HCT116 (cell line): ENCODE measurements around the gene SLC18A2.

ENCODE experiments used
- CEBPB ChIP-seq: IDR thresholded peaks from 2 replicates; pipeline ENCODE4 v1.6.1; 2012; ENCODE audit warnings: low read depth
- CTCF ChIP-seq, 3 experiments: fragments of 200-600 bp in 1 of 3; sonication (generic) in 1 of 3; IDR thresholded peaks in 2 of 3; conservative IDR thresholded peaks in 1 of 3; 2 replicates each; pipeline ENCODE4 v1.5.1; 2012 to 2017; ENCODE audit warnings: low read depth in 2 of 3, low read length in 2 of 3, antibody characterized with exemption in 1 of 3, borderline replicate concordance in 1 of 3, control low read depth in 1 of 3, mild to moderate bottlenecking in 1 of 3, mixed read lengths in 1 of 3, mixed run types in 1 of 3, moderate library complexity in 1 of 3; ENCODE audit not compliant: insufficient read depth in 1 of 3
- EGR1 ChIP-seq: IDR thresholded peaks from 2 replicates; pipeline ENCODE4 v1.6.1; 2012; ENCODE audit warnings: low read depth
- EZH2phosphoT487 ChIP-seq: fragments of 200-600 bp; IDR thresholded peaks from 2 replicates; pipeline ENCODE4 v1.6.1; 2018; ENCODE audit warnings: antibody characterized with exemption, borderline replicate concordance
- MAX ChIP-seq: IDR thresholded peaks from 2 replicates; pipeline ENCODE4 v1.6.1; 2012
- POLR2A ChIP-seq: IDR thresholded peaks from 2 replicates; pipeline ENCODE4 v1.7.0; 2011; ENCODE audit warnings: borderline replicate concordance; ENCODE audit not compliant: insufficient read depth, insufficient read length; ENCODE audit errors: extremely low read depth
- POLR2AphosphoS5 ChIP-seq: IDR thresholded peaks from 2 replicates; pipeline ENCODE4 v1.6.1; 2011; ENCODE audit warnings: mild to moderate bottlenecking, low read depth, low read length, moderate library complexity
- SIN3A ChIP-seq: IDR thresholded peaks from 2 replicates; pipeline ENCODE4 v1.6.1; 2012; ENCODE audit warnings: low read depth
- SP1 ChIP-seq: IDR thresholded peaks from 2 replicates; pipeline ENCODE4 v1.6.1; 2012; ENCODE audit warnings: low read depth
- SRF ChIP-seq: IDR thresholded peaks from 2 replicates; pipeline ENCODE4 v1.6.1; 2012; ENCODE audit warnings: low read depth
- TCF7L2 ChIP-seq: IDR thresholded peaks from 2 replicates; pipeline ENCODE4 v1.7.0; 2011; ENCODE audit warnings: borderline replicate concordance, inconsistent platforms; ENCODE audit not compliant: insufficient read depth, insufficient read length; ENCODE audit errors: extremely low read depth
- TF ChIP-seq, protein P1 (sequence below): IDR thresholded peaks from 2 replicates; pipeline ENCODE4 v1.6.1; 2012
- TF ChIP-seq, protein P2 (sequence below): IDR thresholded peaks from 2 replicates; pipeline ENCODE4 v1.6.1; 2011; ENCODE audit warnings: mild to moderate bottlenecking, low read length, moderate library complexity; ENCODE audit not compliant: insufficient replicate concordance; ENCODE audit errors: extremely low read depth

GRCh38 chr10:117241541-117242462 is 888 bp downstream of the SLC18A2 start:
- TF ChIP-seq POLR2AphosphoS5 (no peak), CTCF (IDR thresholded peaks at IDR 0.05 in 2 of 3, conservative IDR thresholded peaks at IDR 0.05 in 1 of 3; ENCODE audit: borderline replicate concordance in 1 of 3, insufficient read depth in 1 of 3, low read depth in 2 of 3, low read length in 2 of 3) (no peak), EZH2phosphoT487 (no peak), POLR2A (no peak), TCF7L2 (no peak), SP1 (no peak), CEBPB (no peak), SIN3A (no peak), EGR1 (no peak), MAX (no peak), SRF (no peak)
- TF ChIP-seq, protein P1, sequence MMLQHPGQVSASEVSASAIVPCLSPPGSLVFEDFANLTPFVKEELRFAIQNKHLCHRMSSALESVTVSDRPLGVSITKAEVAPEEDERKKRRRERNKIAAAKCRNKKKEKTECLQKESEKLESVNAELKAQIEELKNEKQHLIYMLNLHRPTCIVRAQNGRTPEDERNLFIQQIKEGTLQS = no peak
- TF ChIP-seq, protein P2, sequence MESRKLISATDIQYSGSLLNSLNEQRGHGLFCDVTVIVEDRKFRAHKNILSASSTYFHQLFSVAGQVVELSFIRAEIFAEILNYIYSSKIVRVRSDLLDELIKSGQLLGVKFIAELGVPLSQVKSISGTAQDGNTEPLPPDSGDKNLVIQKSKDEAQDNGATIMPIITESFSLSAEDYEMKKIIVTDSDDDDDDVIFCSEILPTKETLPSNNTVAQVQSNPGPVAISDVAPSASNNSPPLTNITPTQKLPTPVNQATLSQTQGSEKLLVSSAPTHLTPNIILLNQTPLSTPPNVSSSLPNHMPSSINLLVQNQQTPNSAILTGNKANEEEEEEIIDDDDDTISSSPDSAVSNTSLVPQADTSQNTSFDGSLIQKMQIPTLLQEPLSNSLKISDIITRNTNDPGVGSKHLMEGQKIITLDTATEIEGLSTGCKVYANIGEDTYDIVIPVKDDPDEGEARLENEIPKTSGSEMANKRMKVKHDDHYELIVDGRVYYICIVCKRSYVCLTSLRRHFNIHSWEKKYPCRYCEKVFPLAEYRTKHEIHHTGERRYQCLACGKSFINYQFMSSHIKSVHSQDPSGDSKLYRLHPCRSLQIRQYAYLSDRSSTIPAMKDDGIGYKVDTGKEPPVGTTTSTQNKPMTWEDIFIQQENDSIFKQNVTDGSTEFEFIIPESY = no peak
